Measurements from ENCODE around the gene CFAP100.
A peak's percentile ranks its signal among the peaks of the same experiment; 100 is the strongest.

Gene CFAP100

GRCh38 chr3:126478581-126479310 is 84.0 kb downstream of the CFAP100 start:
- no peak for DNase-seq (ENCODE audit: low read depth, low spot score)

GRCh38 chr3:126479642-126480041 is 84.9 kb downstream of the CFAP100 start:
- DNase-seq (ENCODE audit: low read depth, low spot score) = no peak

GRCh38 chr3:126480206-126480605 is 85.5 kb downstream of the CFAP100 start:
- no peak for DNase-seq (ENCODE audit: low read depth, low spot score)

GRCh38 chr3:126480861-126481260 is 86.2 kb downstream of the CFAP100 start:
- DNase-seq (ENCODE audit: low read depth, low spot score) = peak; percentile 46

GRCh38 chr3:126481808-126482502 is 87.2 kb downstream of the CFAP100 start:
- no peak for DNase-seq (ENCODE audit: low read depth, low spot score)

GRCh38 chr3:126482503-126483255 is 88.0 kb downstream of the CFAP100 start:
- no peak for DNase-seq (ENCODE audit: low read depth, low spot score)

GRCh38 chr3:126483321-126483761 is 88.6 kb downstream of the CFAP100 start:
- no peak for DNase-seq (ENCODE audit: low read depth, low spot score)

- no peak for DNase-seq (ENCODE audit: low read depth, low spot score)
Measured at GRCh38 chr3:126484148-126484547, 89.4 kb downstream of the CFAP100 start.

- no peak for DNase-seq (ENCODE audit: low read depth, low spot score)
Measured at GRCh38 chr3:126484662-126485061, 90.0 kb downstream of the CFAP100 start.

GRCh38 chr3:126485176-126485897 is 90.6 kb downstream of the CFAP100 start:
- DNase-seq (ENCODE audit: low read depth, low spot score) = no peak

GRCh38 chr3:126485956-126486355 is 91.2 kb downstream of the CFAP100 start:
- DNase-seq (ENCODE audit: low read depth, low spot score) = no peak

Data from astrocyte of the hippocampus (primary cell).